ENCODE results near the gene SMYD1. TPM values are rescaled to one million over a fixed set of nuclear protein-coding genes. Genes with fewer than 3 reads are reported as not detected.

The SMYD1 gene
- total RNA-seq, 2 experiments from 2014 or later = not detected

- no peaks in the 10 kb centered on the region for H3K36me3 Mint-ChIP-seq (ENCODE audit: low read depth)
- CTCF ChIA-PET = no interaction called here
- no peaks in the 10 kb centered on the region for H3K9me3 Mint-ChIP-seq
- H3K4me1 Mint-ChIP-seq (ENCODE audit: low read depth) = no peaks in the 10 kb centered on the region
- TF ChIP-seq, protein P1, sequence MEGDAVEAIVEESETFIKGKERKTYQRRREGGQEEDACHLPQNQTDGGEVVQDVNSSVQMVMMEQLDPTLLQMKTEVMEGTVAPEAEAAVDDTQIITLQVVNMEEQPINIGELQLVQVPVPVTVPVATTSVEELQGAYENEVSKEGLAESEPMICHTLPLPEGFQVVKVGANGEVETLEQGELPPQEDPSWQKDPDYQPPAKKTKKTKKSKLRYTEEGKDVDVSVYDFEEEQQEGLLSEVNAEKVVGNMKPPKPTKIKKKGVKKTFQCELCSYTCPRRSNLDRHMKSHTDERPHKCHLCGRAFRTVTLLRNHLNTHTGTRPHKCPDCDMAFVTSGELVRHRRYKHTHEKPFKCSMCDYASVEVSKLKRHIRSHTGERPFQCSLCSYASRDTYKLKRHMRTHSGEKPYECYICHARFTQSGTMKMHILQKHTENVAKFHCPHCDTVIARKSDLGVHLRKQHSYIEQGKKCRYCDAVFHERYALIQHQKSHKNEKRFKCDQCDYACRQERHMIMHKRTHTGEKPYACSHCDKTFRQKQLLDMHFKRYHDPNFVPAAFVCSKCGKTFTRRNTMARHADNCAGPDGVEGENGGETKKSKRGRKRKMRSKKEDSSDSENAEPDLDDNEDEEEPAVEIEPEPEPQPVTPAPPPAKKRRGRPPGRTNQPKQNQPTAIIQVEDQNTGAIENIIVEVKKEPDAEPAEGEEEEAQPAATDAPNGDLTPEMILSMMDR (IDR thresholded peaks at IDR 0.05) = no peak
- no peak overlapping the region for H3K27ac Mint-ChIP-seq
- no peaks in the 10 kb centered on the region for H3K27me3 Mint-ChIP-seq
- intact Hi-C loops (cut with micrococcal nuclease) = no loop called here
- ATAC-seq = no peak
- no peak overlapping the region for H3K4me3 Mint-ChIP-seq
- POLR2A ChIA-PET = no interaction called here
- no peak for DNase-seq
Observed at GRCh38 chr2:88066543-88066942, 1.1 kb upstream of the SMYD1 start.

GRCh38 chr2:88067189-88067588 is 436 bp upstream of the SMYD1 start:
- H3K4me3 Mint-ChIP-seq = no peak overlapping the region
- DNase-seq (no peak), ATAC-seq (no peak)
- ChIA-PET POLR2A (no interaction called here), CTCF (no interaction called here)
- no peak overlapping the region for H3K27ac Mint-ChIP-seq
- H3K36me3 Mint-ChIP-seq (ENCODE audit: low read depth) = no peaks in the 10 kb centered on the region
- no peaks in the 10 kb centered on the region for H3K27me3 Mint-ChIP-seq
- intact Hi-C loops (cut with micrococcal nuclease) = no loop called here
- TF ChIP-seq, protein P1 (IDR thresholded peaks at IDR 0.05) = no peak
- H3K9me3 Mint-ChIP-seq = no peaks in the 10 kb centered on the region
- H3K4me1 Mint-ChIP-seq (ENCODE audit: low read depth) = no peaks in the 10 kb centered on the region

DNA sequence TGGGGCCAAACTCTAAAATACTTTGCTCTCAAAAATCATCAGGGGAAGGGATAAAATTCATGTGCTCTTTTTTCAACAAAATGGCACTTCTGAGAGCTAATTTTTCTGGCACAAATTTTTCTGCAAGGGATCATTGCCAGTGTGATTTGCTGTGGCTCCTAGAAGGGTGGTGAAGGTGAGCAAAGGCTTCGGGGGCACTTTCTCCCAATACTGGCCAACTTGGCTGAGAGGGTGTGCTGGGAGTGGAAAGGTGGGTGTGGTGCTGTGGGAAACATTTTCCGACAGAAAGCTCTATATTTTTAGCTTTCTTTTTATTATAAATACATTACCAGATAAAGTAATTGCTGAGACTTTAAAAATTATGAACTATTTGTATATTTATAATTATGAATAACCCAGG is 419 bp downstream of the SMYD1 start:
- Mint-ChIP-seq H3K27me3 (no peaks in the 10 kb centered on the region), H3K36me3 (ENCODE audit: low read depth) (no peaks in the 10 kb centered on the region), H3K4me1 (ENCODE audit: low read depth) (no peaks in the 10 kb centered on the region), H3K9me3 (no peaks in the 10 kb centered on the region), H3K4me3 (no peak overlapping the region), H3K27ac (no peak overlapping the region)
- POLR2A ChIA-PET = no interaction called here
- intact Hi-C loops (cut with micrococcal nuclease) = no loop called here
- CTCF ChIA-PET = interaction anchor here (0.6 to 4.1 kb wide), 4 partner anchors 7 to 91 kb away, joined by 3 to 19 read pairs (median 4); no protein-coding TSS in a partner anchor
- ATAC-seq = no peak
- TF ChIP-seq, protein P1 (IDR thresholded peaks at IDR 0.05) = no peak
- DNase-seq = no peak

GRCh38 chr2:88069117-88069516 is 1.5 kb downstream of the SMYD1 start:
- H3K36me3 Mint-ChIP-seq (ENCODE audit: low read depth) = no peaks in the 10 kb centered on the region
- H3K27me3 Mint-ChIP-seq = no peaks in the 10 kb centered on the region
- ATAC-seq (no peak), DNase-seq (no peak)
- ChIA-PET POLR2A (no interaction called here), CTCF (interaction anchor here (0.9 to 4.1 kb wide), 4 partner anchors 8 to 123 kb away, joined by 3 to 19 read pairs (median 4); no protein-coding TSS in a partner anchor)
- no peak overlapping the region for H3K4me3 Mint-ChIP-seq
- no peak overlapping the region for H3K27ac Mint-ChIP-seq
- H3K4me1 Mint-ChIP-seq (ENCODE audit: low read depth) = no peaks in the 10 kb centered on the region
- intact Hi-C loops (cut with micrococcal nuclease) = no loop called here
- no peaks in the 10 kb centered on the region for H3K9me3 Mint-ChIP-seq
- TF ChIP-seq, protein P1 (IDR thresholded peaks at IDR 0.05) = no peak

DNA sequence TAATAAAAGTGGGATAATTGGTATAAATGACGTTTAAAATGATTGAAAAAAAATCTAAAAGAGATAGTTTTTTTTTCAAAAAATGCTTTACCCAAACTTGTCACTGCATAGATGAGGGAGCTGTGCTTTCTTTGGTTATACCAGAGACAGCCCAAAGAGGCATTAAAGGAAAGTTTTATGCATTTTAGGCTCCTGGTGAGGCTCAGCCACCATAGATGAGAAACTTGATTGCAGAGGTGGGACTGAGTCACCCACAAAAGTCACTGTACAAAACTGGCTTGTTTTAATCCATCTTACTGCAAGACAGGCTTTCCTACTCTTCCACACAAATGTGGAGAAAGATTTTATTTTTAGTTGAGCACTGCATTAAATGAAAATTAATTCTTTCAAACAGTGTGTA is 2.4 kb downstream of the SMYD1 start:
- TF ChIP-seq, protein P1 (IDR thresholded peaks at IDR 0.05) = no peak
- Mint-ChIP-seq H3K27me3 (no peaks in the 10 kb centered on the region), H3K36me3 (ENCODE audit: low read depth) (no peaks in the 10 kb centered on the region), H3K27ac (no peak overlapping the region), H3K4me3 (no peak overlapping the region), H3K4me1 (ENCODE audit: low read depth) (no peaks in the 10 kb centered on the region), H3K9me3 (no peaks in the 10 kb centered on the region)
- DNase-seq = no peak
- intact Hi-C loops (cut with micrococcal nuclease) = no loop called here
- CTCF ChIA-PET = interaction anchor here (4.1 kb wide), 1 partner anchor 9 kb away, joined by 19 read pairs; no protein-coding TSS in a partner anchor
- POLR2A ChIA-PET = interaction anchor here (0.7 kb wide), 1 partner anchor 49 kb away, joined by 3 read pairs; no protein-coding TSS in a partner anchor
- no peak for ATAC-seq

Measured in activated CD8-positive, alpha-beta T cell treated with anti-CD3 and anti-CD28 coated beads for 36 hours (primary cell).